IPS-20b (cell line): ENCODE results near the gene SPNS2.

Source experiments
- H3K27ac ChIP-seq: one replicate; pipeline ENCODE4 v1.5.1; 2013; ENCODE audit warnings: low read length
- H3K27me3 ChIP-seq: 2 replicates; pipeline ENCODE4 v1.6.1; 2013; ENCODE audit warnings: mild to moderate bottlenecking, low read length, inconsistent platforms; ENCODE audit not compliant: insufficient read depth
- H3K36me3 ChIP-seq: 2 replicates; pipeline ENCODE4 v1.6.1; 2013; ENCODE audit warnings: low read depth, mild to moderate bottlenecking, inconsistent platforms, low read length, moderate library complexity; ENCODE audit not compliant: insufficient read depth
- H3K4me1 ChIP-seq: 2 replicates; pipeline ENCODE4 v1.6.1; 2013; ENCODE audit warnings: mild to moderate bottlenecking, control low read depth, inconsistent platforms, low read length, moderate library complexity; ENCODE audit not compliant: insufficient read depth
- H3K4me3 ChIP-seq: 2 replicates; pipeline ENCODE4 v1.5.1; 2013; ENCODE audit warnings: mild to moderate bottlenecking, low read length, inconsistent platforms
- H3K9ac ChIP-seq: 2 replicates; pipeline ENCODE4 v1.6.1; 2013; ENCODE audit warnings: low read depth, mild to moderate bottlenecking, inconsistent platforms, low read length, moderate library complexity
- H3K9me3 ChIP-seq: 2 replicates; pipeline ENCODE4 v1.6.1; 2013; ENCODE audit warnings: mild to moderate bottlenecking, low read depth, low read length, inconsistent platforms; ENCODE audit not compliant: insufficient read depth

SPNS2 gene

DNA sequence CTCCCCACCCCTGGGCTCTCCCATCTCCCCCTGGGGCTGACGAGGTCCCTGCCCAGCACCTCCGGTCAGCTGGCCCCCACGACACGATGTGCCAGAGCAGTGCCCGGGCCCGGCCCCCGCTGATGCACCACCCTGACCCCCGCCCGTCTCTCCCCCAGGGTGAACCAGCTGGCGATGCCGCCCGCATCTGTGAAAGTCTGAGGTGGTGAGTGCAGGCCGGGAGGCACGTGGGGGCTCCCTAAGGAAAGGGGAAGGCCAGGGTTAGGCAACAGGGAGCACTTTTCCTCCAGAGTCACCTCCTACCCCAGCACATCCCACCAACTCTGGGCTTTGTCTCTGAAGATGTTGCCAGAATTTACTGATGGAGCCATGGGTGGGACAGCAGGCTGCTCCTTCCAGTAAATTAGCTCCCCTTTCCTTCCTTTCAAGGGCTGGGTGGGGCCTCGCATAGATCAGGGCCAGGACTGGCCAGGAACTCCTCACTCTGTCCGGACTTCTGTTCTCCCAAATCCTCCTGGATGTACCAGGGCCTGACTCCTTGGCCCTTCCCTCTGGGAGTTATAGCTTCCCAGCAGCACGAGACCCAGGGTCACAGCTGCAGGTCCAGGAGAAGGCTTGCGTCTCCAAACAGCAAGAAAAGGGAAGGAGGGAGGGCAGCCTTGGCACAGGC lies 38.2 kb downstream of the SPNS2 start:
- Histone ChIP-seq H3K36me3 (peaks cover 48% of the 10 kb centered on the region), H3K4me1 (no peaks in the 10 kb centered on the region), H3K27ac (no peak overlapping the region), H3K4me3 (peak overlapping the region; percentile 37; the same call in 1 of the 2 replicates), H3K27me3 (peaks cover 30% of the 10 kb centered on the region), H3K9me3 (no peaks in the 10 kb centered on the region), H3K9ac (no peak overlapping the region)

DNA sequence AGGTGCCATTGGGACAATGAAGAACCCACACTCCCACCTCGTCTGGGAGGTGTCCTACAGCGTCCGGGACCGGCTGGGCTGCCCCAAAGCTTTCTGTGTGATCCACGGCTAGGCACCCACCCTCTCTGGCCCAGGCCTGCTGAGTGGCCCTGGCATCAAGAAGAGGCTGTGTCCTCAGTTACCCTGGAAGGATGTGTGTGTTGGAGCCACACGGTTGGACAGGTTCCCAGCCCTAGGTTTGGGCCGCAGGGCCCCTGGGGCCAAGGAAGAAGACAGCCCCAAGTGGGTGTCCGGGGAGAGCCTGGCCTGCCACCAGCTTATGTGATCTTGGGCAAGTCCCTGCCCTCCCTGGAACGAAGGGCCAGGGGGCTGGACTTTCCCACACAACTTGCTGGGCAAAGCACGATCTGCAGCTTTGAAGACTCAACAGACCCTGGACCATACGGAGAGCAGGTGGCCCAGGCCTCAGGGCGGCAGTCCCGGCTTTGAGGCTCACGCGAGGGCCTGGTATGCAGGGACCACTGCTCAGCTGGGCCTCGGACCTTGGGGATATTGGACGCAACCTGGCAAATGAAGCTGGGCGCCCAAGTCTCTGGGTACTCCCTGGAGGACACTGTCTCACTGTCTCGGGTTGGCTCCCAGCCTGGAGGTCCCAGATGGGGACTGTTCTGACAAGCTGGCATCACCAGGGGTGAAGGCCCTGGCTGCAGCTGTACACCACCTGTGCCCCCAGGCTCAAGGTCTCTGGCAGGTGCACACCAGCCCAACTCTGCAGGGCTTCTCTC lies 39.0 kb downstream of the SPNS2 start:
- no peak overlapping the region for H3K9ac ChIP-seq
- H3K4me3 ChIP-seq: no peak overlapping the region
- H3K27me3 ChIP-seq: peaks cover 23% of the 10 kb centered on the region; the same call in 1 of the 2 replicates
- H3K27ac ChIP-seq: no peak overlapping the region
- peaks cover 55% of the 10 kb centered on the region for H3K36me3 ChIP-seq
- H3K9me3 ChIP-seq: no peaks in the 10 kb centered on the region
- H3K4me1 ChIP-seq: no peaks in the 10 kb centered on the region

DNA sequence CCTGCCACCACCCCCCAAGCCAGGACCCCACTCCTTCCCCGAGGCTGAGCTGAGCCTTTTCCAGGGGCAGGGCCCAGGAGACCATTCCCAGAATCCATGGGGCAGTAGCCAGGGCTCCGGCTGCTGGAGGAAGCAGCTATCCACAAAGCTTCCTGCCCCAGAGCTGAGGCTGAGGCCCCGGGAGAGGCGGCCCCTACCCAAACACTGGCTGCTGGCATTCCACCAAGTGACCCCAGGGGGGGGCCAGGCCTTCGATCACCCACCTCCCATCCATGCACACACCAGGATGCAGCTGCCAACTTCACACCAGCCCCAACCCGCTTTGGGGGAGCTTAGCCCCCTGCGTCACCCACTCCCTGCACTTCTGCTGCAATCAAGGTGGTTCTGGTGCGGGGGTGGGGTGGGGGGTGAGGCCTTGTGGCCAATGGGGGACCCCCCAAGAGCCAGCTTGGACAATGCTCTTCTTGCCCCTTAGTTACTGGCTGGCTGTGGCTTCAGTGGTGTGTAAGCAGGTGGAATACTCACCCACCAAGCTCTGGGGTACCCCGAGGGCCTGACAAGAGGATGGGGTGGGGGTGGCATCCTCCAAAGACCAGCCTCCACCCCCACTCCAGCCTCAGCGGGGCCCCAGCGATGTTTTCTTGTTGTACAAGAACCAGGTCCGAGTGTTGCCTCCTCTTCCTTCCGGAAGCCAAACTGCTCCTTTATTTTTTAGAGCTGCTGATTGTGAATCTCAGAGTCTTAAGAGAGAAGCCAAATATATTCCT lies 39.7 kb downstream of the SPNS2 start:
- Histone ChIP-seq H3K27ac (no peak overlapping the region), H3K36me3 (peaks cover 63% of the 10 kb centered on the region)

DNA sequence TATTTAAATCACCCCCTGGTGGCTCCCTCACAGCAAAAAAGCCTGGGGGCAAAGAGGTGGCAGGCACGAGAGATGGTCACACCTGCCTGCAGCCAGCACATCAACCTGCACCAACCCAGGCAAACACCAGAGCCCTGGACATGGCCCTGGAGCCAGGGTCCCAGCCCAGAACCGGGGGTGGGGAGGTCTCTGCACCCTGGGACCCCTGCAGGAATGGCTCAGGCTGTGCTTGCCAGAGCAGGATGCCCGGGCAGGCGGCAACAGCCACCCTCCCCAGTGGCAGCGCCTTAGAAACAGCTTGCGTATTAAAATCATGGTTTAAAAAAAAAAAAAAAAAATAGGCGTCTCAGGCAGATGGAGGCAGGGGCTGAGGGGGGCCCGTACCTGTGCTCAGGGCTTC lies 40.3 kb downstream of the SPNS2 start:
- Histone ChIP-seq H3K9ac (no peak overlapping the region), H3K36me3 (peaks cover 69% of the 10 kb centered on the region), H3K4me3 (no peak overlapping the region), H3K27me3 (peaks cover 9% of the 10 kb centered on the region; the same call in 1 of the 2 replicates), H3K4me1 (no peaks in the 10 kb centered on the region), H3K9me3 (no peaks in the 10 kb centered on the region), H3K27ac (no peak overlapping the region)

More for the DNA sequence above, 39.7 kb downstream of the SPNS2 start:
- no peaks in the 10 kb centered on the region for H3K9me3 ChIP-seq
- no peak overlapping the region for H3K4me3 ChIP-seq
- H3K9ac ChIP-seq: no peak overlapping the region
- no peaks in the 10 kb centered on the region for H3K4me1 ChIP-seq
- peaks cover 15% of the 10 kb centered on the region; the same call in 1 of the 2 replicates for H3K27me3 ChIP-seq

DNA sequence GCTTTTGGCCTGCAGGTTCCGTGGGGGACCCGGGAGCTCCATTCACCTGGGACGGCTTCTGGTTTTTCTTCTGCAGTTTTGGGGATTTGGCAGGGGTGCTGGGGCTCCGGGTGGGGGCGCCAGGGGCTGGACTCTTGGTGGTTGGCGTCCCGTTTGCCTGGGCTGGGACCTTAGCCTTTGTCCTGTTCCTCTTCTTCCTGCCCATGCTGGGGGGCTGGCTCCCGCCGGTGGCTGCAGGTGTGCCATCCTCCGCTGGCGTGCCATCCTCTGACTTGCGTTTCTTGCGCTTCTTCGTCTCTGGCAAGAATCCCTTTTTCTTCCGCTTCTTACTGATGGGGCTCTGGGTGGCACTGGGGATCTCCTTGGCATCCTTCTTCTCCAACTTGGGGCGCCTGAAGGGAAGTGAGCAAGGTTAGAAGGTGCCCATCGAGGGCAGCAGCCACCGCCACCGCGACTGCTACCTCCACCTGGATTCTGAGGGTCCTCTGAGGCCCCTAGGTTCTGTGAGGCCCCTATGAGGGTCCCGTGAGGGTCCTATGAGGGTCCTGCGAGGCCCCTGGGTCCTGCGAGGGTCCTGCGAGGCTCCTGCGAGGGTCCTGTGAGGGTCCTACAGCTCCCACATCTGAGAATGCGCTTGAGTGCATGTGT lies 41.0 kb downstream of the SPNS2 start:
- no peaks in the 10 kb centered on the region for H3K9me3 ChIP-seq
- no peak overlapping the region for H3K9ac ChIP-seq
- no peak overlapping the region for H3K4me3 ChIP-seq
- H3K36me3 ChIP-seq: peaks cover 73% of the 10 kb centered on the region
- H3K27ac ChIP-seq: no peak overlapping the region
- H3K4me1 ChIP-seq: no peaks in the 10 kb centered on the region
- H3K27me3 ChIP-seq: peaks cover 2% of the 10 kb centered on the region; the same call in 1 of the 2 replicates

DNA sequence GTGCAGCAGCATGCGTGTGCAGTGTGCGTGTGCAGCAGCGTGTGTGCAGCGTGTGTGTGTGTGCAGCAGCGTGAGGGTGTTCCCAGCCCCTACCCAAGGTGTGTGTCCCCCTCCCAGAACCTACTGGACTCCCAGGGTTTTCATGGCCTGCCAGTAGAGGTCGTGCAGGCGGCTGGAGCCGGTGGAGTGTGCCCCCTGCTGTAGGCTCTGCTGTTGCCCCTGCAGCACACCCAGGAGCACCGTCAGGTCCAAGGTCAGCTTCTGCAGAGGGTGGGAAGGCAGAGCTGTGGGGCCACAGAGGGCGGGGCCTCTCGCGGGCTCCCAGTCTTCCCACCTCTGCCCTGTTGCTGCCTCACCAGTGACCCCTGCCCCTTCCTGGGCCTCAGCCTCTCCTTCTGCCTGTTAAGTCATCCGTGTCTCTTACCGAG lies 41.6 kb downstream of the SPNS2 start:
- Histone ChIP-seq H3K27me3 (no peaks in the 10 kb centered on the region; the same call in 1 of the 2 replicates), H3K27ac (no peak overlapping the region), H3K9ac (no peak overlapping the region), H3K36me3 (peaks cover 76% of the 10 kb centered on the region), H3K9me3 (no peaks in the 10 kb centered on the region), H3K4me3 (no peak overlapping the region), H3K4me1 (no peaks in the 10 kb centered on the region)

DNA sequence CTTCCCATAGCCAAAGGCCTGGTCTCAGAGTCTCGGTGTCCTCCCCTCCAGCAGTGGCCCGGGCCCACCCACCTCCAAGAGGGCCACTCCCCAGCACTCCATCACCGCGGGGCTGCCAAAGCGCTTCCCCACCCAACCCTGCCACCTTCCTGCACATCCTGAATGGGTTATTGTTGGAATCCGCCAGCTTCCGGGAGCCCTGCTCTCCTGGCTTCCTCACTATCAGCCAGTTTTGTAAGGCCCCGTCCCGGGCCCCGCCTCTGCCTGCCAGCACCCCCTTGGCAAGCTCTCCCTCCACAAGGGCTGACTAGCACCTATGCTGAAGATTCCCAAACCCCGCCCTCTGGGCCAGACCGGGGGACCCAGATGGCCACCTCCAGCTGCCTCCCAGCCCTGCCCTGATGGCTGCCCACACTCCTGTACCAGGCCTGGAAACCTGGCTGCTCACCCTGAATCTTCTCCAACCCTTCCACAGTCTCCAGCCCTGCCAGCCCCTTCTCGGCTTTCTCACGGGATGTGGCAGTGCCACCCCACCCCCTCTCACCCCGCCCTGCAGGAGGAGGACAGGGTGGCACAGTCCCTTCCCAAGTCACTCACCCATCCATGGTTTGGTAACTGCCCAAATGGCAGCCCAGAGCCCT lies 42.1 kb downstream of the SPNS2 start:
- Histone ChIP-seq H3K4me1 (no peaks in the 10 kb centered on the region), H3K27me3 (no peaks in the 10 kb centered on the region; the same call in 1 of the 2 replicates), H3K4me3 (no peak overlapping the region), H3K36me3 (peaks cover 82% of the 10 kb centered on the region), H3K27ac (no peak overlapping the region), H3K9me3 (no peaks in the 10 kb centered on the region), H3K9ac (no peak overlapping the region)

DNA sequence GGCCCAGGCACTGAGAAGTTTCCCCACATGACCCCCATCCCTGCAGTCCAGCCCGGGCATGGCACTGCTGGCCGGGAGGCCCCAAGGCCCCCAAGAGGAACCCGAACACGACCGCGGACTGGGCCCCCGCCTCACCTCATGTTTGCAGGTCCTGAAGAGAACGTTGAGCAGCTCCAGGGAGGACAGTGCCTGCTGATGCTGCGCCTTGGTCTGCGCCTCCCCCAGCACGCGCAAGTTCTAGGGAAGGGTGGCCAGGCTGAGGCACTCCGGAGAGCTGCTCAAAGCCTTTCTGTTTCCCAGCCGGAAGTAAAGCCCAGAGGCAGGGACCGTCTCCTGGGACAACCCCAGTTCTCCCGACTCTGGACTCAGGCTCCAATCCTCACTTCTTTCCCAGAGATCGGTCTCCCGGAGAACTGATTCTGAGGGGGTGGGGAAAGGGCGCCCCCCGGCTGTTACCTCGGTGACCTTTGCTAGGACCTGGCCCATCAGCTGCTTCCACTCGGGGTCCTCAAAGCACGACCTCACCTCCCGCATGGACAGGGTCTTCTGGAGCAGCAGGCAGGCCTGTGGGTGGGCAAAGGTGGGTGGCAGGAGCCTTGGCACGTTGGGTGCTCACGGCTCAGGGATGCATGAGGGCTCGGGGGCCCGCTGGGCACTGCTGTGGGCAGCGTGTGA lies 42.8 kb downstream of the SPNS2 start:
- Histone ChIP-seq H3K4me3 (no peak overlapping the region), H3K27me3 (no peaks in the 10 kb centered on the region), H3K36me3 (peaks cover 88% of the 10 kb centered on the region), H3K9me3 (no peaks in the 10 kb centered on the region), H3K9ac (no peak overlapping the region), H3K27ac (no peak overlapping the region), H3K4me1 (no peaks in the 10 kb centered on the region)

DNA sequence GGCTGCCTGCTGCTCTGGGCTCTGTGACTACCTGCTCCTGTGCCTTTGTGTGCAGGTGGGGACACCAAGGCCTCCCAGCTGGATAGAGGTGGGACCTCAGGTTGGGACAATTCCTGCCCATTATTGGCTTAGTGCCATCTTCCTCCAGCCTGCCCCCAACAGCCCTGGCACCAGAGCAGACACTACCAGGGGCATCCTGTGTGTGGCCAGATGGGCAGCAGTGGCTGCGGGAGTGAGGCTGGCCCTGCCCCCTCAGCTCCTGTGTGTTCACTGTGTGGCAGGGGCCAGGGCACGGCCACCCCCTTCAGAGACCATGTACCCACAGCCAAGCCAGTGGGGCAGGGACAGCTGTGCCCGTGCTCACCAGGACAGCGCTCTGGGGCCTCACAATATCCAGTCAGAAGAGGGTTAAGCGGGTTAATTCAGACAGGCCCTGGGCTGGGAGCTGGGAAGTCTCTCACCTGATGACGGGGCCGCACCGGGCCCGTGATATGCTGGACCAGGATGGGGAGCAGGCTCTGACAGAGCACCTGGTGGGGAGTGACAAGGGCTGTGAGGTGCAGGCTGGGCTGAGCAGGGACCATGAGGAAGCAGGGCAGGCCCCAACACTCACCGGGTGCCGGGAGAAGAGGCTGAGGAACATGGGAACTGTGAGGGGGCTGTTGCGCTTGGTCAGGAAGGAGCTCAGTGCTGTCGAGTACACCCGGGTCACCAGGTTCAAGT lies 43.5 kb downstream of the SPNS2 start:
- H3K4me3 ChIP-seq: no peak overlapping the region
- H3K9me3 ChIP-seq: no peaks in the 10 kb centered on the region
- H3K4me1 ChIP-seq: no peaks in the 10 kb centered on the region
- H3K27ac ChIP-seq: no peak overlapping the region
- H3K9ac ChIP-seq: no peak overlapping the region
- peaks cover 95% of the 10 kb centered on the region for H3K36me3 ChIP-seq
- H3K27me3 ChIP-seq: no peaks in the 10 kb centered on the region

DNA sequence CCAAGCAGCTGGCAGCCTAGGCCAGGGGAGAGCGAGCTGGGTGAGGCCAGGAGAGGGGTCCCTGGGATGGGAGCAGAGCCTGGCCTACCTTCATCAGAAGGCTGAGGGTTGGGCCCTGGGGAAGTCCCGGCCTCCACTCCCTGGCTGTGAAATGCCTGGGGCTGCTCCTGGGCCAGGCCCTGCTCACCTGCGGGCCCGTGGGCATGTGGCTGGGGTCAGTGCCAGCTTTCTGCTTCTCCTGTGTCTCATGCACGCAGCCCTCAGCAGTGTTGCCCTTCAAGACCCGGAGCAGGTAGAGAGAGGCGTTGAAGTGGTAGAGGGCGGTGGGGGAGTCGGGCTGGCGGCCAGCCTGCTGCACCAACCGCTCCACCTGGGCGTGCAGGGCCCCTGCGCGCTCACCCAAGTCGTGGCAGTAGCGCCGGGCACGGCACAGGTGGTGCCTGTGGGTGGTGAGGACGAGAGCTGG lies 44.1 kb downstream of the SPNS2 start:
- Histone ChIP-seq H3K4me3 (no peak overlapping the region), H3K27me3 (no peaks in the 10 kb centered on the region), H3K27ac (no peak overlapping the region), H3K36me3 (peaks cover 95% of the 10 kb centered on the region), H3K4me1 (no peaks in the 10 kb centered on the region), H3K9me3 (no peaks in the 10 kb centered on the region), H3K9ac (no peak overlapping the region)
